Pulmonary artery endothelial cell (primary cell): Measurements from ENCODE around the gene ZNF292. TPM values are rescaled to one million over a fixed set of nuclear protein-coding genes. Genes with fewer than 3 reads are reported as not detected.
"Not testable (repeated sequence)": the region's sequence is repeated elsewhere in the genome, so short reads cannot be mapped to it uniquely, and the experiment has no call there.

Experiments
- DNase-seq: peaks from one replicate; pipeline ENCODE4 v3.0.0-alpha.2; 2011; ENCODE audit warnings: low read depth, low spot score
- total RNA-seq: library from RNA; depleted of rRNA; stranded (reverse); fragments of >200 nt; gene quantifications from 2 replicates; pipeline ENCODE4 v1.2.3, GENCODE V29; 2014

Gene ZNF292
- total RNA-seq, 1 donor from 2014 or later = 16.9 TPM

DNA sequence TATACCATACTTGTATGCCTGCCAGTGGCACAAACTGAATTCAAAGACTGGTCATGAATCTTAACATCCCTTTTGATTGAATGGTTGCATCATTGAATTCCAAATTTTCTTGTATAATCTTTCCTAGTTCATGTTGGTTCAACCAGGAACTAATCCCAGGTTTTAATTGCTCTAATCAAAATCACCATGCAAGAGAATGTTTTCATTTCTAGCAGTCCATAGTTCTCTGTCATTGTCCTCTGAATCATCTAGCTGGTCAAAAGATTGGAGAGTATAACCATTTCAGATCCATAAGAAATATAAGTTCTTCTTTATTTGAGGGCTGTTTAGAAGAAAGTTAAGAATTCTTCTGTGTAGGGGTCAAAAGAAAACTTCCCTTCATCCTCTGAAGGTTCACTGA is 57.2 kb downstream of the ZNF292 start:
- no peak for DNase-seq

DNA sequence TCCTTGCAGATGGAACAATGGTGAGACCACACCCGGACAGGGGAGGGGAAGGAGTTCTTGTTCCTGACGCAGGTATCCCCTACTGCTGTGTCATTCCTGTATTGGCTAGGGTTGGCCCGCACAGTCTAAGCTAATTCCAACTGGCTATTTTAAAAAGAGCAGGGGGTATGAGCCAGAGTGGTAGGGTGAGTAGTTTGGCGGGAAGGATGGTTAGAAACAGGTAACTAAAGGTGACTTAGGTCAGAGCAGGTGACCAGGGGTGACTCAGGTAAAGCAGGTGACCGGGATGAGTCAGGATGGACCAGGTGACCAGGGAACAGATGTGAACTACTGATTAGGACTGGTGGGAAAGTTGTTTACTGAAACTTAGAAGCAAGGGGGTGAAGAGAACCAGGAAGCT is 58.0 kb downstream of the ZNF292 start:
- DNase-seq = no peak

DNA sequence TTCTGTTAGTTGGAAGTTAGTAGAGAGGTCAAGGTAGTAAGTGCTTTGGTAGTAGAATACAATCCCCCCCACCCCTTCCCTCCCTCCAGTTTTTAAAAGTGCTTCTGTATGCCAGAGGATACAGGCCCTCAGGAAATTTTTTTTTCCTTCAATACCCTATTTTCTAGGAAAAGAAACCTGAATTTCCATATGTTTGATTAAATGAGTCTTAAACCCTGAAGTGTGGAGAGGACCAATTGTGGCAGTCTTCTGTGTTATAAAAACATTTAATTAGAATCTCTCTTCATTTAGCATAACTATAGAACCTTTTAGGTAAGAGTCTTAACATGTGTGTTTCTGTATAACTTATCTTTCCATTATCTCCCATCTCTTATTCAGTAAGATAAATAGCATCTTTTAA is 59.5 kb downstream of the ZNF292 start:
- no peak for DNase-seq

DNA sequence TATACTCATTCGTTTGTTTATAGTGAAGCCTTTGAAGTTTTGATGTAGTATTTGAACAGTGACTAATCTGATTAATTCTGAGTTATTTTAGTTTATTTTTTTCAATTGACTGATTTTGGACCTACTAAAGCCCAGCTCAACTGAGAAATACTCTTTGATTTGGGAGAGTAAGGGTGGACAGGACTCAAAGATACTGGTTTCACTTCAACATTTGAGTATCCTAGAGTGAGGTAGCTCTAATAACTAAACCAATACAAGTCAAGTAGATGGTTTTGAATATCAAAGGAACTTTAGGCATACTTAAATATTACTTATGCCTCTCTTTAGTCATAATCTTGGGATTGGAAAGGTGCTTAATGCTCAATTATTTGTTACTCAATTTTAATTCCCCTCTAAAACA is 65.6 kb downstream of the ZNF292 start:
- DNase-seq = no peak

DNA sequence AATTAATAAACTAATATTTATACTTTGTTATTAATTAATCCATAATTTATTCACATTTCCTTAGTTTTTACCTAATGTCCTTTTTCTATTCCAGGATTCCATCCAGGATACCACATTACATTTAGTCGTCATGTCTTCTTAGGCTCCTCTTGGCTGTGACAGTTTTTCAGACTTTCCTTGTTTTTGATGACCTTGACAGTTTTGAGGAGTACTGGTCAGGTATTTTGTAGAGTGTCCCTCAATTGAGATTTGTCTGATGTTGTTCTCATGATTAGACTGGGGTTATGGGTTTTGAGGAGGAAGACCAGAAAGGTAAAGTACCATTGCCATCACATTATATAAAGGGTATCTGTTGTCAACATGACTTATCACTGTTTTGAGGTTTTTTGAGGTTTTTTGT is 67.3 kb downstream of the ZNF292 start:
- no peak for DNase-seq

DNA sequence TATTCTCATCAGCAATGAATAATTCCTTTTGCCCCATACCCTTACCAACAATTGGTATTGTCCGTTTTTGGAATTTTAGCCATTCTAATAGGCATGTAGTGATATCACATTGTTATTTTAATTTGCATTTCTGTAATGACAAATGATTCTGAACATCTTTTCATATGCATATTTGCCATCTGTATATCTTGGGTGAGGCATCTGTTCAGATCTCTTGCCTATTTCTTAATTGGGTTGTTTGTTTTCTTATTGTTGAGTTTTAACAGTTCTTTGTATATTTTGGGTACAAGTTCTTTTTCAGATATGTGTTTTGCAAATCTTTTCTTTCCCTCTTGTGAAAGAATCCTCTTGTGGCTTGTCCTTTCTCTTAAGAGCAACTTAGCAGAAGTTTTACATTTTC is 69.6 kb downstream of the ZNF292 start:
- DNase-seq = no peak

DNA sequence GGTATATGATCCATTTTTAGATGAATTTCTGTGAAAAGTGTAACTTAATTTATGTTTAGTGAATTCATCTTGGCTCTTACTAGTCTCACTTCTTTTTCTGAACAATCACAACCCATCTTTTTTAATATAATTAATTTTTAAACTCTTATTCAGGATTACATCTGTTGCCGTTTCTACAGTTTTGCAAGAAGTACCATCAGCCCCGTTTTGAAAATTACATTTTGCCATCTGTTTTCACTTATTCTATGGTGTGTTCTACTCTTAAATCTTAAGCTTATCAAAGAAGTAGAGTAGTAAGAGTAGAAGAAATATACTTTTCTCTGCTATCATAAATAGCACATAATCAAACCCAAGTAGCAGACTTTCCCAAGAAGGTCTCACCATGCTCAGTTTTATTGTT is 70.1 kb downstream of the ZNF292 start:
- DNase-seq = no peak

DNA sequence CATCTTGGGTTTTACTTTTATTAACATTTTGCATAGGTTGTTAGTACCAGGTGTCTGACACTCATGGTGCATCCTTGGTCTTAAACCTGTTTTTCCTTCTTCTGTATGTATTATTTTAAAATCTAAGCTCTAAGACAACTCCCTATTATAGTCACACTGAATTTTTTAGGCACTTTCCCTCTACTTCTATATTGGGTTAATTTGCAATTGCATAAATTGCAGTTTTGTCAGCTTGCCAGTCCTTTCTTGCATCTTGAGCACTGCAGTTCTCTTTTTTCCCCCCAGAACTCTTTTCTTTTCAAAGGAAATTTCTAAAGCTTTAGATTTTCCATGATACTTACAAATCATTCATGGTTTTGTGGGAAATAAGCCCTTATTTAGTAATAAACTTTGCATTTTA is 70.6 kb downstream of the ZNF292 start:
- no peak for DNase-seq

DNA sequence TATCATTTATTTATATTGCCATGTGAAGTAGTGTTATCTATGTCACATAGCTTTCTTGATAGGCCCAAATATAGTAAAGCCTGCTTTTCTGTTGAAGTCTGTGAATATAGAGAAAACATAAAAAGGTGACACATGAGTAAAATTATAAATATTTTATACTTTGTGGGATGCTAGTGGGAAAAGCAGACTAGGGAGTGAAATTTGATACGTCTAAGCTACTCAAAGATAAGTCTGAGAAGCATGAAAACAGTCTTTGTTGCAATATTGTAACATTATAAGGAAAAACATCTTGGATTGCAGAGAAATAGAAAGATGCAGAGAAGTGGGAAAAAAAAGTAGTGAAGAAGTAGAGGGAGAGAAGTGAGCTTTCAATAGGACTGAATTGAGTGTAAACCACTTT is 75.4 kb downstream of the ZNF292 start:
- no peak for DNase-seq

DNA sequence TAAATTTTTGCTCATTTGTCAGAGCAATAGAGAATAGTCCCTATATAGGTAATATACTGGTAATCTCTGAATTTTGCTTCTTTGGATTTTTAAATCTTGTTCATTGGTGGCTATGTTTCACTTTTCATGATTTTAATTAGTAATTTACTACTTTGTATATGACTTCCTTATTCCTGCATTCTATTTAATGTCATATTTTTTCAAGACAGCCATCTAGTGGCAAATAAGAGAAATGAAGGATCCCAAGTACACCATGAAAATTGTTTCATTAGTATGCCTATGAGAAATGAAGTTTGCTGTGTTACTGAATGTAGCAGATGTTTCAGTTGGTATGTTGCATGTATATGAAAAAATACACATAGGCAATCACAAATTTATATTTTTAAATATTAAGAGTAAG is 82.4 kb downstream of the ZNF292 start:
- DNase-seq = no peak

DNA sequence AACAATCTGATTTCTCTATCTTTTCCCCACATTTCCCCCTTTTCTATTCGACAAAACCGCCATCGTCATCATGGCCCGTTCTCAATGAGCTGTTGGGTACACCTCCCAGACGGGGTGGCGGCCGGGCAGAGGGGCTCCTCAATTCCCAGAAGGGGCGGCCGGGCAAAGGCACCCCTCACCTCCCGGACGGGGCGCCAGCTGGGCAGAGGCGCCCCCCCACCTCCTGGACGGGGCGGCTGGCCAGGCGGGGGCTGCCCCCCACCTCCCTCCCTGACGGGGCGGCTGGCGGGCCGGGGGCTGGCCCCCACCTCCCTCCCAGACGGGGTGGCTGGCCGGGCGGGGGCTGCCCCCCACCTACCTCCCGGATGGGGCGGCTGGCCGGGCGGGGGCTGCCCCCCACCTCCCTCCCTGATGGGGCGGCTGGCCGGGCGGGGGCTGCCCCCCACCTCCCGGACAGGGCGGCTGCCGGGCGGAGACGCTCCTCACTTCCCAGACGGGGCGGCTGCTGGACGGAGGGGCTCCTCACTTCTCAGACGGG is 83.8 kb downstream of the ZNF292 start:
- DNase-seq = not testable (repeated sequence)

DNA sequence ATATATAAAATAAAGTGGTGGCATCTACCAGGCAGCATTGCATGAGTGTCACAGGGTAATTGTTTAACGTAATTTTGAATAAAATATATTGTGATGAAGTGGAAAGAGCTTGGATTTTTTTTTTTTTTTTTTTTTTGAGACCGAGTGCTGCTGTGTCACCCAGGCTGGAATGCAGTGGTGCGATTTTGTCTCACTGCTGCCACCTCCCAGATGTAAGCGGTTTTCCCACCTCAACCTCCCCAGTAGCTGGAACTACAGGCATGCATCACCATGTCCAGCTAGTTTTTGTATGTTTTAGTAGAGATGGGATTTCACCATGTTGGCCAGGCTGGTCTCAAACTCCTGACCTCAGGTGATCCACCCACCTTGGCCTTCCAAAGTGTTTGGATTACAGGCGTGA is 85.9 kb downstream of the ZNF292 start:
- DNase-seq = no peak

DNA sequence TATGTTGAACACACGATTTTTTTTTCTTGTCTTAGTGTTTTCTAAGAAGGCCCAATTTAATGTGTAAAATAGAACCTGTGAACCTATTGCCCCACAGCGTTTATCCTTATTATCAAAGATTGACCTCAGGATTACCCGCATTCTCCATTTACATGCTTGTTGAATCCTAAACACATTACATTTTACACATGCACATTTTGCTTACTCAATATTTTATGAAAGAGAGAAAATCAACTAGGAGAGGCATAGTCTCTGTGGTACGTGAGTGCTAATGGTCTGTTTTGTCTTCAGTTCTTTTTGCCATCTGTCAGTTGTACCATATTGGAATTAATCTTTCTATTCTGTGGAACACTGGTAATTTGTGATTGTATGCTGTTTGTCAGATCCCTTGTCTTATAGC is 86.9 kb downstream of the ZNF292 start:
- DNase-seq = no peak

DNA sequence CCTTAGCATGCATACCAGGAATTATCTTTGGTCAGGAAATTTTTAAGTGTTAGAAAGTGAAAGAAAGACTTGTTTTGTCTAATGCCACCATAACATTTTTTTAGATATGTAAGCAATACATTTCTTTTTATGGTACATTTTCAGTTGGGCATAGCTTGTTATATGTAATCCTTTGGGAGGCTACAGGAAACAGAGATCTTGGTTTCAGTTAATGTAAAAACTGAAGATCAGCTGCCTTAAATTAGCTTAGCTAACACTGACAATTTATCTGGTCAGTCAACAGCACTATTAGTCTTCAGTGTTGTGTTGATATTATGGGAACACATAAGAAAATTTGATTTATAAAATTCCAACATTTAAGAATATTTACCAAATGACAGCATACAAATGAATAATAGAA is 88.4 kb downstream of the ZNF292 start:
- DNase-seq = no peak

DNA sequence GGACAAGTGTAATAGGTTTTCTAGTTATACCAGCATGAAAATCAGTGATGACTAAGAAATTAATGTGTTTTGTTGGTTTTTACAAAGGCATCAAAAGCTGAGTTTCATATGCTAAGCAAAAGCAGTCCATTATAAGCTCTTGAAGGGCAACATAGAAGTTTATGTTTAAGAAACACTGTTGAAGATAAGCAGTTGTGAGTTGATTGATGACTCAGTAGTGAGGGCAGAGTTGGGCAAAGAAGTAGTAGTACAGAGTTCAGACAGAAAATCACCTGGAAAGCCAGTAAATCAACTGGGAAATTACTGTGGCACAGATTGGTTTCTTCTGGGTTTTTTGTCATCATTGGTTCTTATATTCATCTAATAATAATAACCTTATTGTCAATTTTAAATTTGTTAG is 89.0 kb downstream of the ZNF292 start:
- DNase-seq = no peak

DNA sequence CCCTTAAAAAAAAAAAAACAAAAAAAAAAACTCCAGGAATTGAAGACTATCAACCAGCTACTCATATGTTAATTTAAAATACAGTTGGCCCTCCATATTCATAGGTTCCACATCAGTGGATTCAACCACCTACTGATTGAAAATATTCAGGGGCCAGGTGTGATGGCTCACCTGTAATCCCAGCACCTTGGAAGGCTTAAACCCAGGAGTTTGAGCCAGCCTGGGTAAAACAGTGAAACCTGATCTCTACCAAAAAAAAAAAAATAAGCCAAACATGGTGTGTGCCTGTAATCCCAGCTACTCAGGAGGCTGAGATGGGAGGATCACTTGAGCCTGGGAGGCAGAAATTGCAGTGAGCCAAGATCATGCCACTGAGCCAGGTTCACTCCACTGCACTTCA is 94.7 kb downstream of the ZNF292 start:
- DNase-seq = no peak

DNA sequence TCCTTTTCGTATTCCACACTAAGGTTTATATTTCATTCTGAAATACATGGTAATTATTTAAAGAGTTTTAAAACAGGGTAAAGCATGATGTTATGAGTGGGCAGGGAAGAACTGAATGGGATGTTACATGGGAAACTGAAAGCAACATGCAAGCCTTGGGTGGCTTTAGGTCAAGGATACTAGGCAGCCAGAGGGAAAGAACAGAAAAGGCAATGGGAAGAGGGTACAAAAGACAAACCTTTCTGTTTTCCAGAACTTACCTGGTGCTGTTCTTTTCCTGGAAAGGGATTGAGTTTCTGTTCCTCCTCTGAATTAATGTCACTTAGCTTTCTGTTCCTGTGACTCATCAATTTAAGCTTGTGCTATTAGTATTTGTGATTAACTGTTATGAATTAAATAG is 95.9 kb downstream of the ZNF292 start:
- DNase-seq = no peak

DNA sequence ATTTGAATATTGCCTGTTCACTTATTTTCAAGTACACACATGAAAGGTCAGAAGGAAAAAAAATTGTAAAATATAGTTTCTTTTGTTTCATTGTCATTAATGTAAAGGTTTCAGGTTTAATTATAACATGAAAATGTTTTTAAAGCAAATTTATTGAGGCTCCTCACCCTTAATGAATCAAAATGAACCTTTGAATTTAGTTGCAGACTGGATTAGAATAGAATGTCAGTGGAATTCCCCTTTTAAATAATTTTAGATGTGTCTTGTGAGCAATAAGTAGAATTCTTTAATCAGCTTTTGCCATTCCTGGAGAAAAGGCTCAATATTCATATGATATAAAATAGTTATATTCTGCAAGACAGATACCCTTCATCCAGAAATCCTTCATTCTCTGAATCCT is 96.4 kb downstream of the ZNF292 start:
- no peak for DNase-seq

DNA sequence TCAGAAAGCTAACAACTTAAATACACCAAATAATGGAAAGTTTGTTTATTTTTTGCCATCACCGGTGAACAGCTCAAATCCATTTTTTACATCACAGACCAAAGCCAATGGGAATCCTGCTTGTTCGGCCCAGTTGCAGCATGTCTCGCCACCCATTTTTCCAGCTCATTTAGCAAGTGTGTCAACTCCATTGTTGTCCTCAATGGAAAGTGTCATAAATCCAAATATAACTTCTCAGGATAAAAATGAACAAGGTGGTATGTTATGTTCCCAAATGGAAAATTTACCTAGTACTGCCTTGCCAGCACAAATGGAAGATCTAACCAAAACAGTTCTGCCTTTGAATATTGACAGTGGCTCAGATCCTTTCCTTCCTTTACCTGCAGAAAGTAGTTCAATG is 101.7 kb downstream of the ZNF292 start:
- no peak for DNase-seq

DNA sequence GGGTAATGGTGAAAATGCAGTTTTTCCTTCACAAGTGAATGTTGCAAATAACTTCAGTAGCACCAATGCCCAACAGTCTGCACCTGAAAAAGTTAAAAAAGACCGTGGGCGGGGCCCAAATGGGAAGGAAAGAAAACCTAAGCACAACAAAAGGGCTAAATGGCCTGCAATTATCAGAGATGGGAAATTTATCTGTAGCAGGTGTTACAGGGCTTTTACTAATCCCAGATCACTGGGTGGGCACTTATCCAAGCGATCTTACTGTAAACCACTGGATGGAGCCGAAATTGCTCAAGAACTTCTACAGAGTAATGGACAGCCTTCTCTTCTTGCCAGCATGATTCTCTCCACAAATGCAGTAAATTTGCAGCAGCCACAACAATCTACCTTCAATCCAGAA is 102.2 kb downstream of the ZNF292 start:
- no peak for DNase-seq

DNA sequence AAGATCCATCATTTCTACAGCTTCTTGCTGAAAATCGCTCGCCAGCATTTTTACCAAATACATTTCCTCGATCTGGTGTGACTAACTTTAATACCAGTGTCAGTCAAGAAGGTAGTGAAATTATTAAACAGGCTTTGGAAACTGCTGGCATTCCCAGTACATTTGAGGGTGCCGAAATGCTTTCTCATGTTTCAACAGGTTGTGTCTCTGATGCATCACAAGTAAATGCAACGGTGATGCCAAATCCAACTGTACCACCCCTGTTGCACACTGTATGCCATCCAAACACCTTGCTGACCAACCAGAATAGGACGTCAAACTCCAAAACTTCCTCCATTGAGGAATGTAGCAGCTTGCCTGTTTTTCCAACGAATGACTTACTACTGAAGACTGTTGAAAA is 102.6 kb downstream of the ZNF292 start:
- DNase-seq = no peak

DNA sequence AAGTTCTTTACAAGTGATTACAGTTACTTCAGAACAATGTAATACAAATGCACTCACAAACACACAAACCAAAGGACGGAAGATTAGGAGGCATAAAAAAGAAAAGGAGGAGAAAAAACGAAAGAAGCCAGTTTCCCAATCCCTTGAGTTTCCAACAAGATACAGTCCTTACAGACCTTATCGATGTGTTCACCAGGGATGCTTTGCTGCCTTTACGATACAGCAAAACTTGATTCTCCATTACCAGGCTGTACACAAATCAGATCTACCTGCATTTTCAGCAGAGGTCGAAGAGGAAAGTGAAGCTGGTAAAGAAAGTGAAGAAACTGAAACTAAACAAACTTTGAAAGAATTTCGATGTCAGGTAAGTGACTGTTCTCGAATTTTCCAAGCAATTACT is 104.4 kb downstream of the ZNF292 start:
- DNase-seq = no peak

DNA sequence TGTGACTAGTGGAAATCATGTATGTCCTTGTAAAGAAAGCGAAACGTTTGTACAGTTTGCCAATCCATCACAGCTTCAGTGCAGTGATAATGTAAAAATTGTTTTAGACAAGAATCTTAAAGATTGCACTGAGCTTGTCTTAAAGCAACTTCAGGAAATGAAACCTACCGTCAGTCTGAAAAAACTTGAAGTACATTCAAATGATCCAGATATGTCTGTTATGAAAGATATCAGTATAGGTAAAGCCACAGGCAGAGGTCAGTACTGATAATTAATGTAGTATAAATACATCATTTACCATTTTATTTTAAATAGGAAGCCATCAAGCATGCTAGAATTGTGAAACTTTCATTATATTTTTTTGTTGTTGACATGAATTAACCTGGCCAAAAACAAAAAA is 106.2 kb downstream of the ZNF292 start:
- DNase-seq = no peak

DNA sequence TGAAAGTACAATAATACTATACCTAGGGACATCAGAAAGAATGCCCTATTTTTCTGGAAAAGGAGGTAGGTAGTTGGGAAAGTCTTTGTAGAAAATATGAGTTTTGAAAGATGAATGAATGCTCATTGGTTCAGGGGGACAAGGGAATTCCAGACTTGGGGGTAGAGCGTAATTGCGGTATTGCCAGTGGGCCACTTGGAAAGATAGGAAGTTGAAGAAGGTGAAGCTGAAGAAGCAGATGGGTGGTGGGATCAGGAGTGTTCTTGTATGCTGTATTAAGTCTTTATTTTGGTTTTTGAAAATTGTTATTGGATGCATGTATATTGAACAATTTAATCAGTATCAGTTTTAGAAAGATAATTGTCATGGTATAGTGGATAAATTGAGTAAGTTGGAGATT is 109.1 kb downstream of the ZNF292 start:
- DNase-seq = no peak
